Hepatocyte (in vitro differentiated cells): ENCODE results near the gene NUP210L. TPM values are rescaled to one million over a fixed set of nuclear protein-coding genes. Genes with fewer than 3 reads are reported as not detected.

ENCODE experiments used
- DNase-seq: peaks from one replicate; pipeline ENCODE4 v3.0.0-alpha.2; 2016; ENCODE audit warnings: low spot score
- H2AFZ ChIP-seq: fragments of 200-600 bp; sonication (generic); 2 replicates; pipeline ENCODE4 v1.6.0; 2016; ENCODE audit warnings: antibody characterized with exemption, mild to moderate bottlenecking
- H3K27ac ChIP-seq: fragments of 200-600 bp; sonication (generic); 2 replicates; pipeline ENCODE4 v1.5.1; 2016; ENCODE audit warnings: mild to moderate bottlenecking
- H3K27me3 ChIP-seq: fragments of 200-600 bp; sonication (generic); 2 replicates; pipeline ENCODE4 v1.6.1; 2016
- H3K36me3 ChIP-seq: fragments of 200-600 bp; sonication (generic); replicated peaks from 2 replicates; pipeline ENCODE4 v1.5.1; 2016; ENCODE audit warnings: low read depth; ENCODE audit not compliant: insufficient read depth
- H3K4me1 ChIP-seq: fragments of 200-600 bp; sonication (generic); 2 replicates; pipeline ENCODE4 v1.5.1; 2016; ENCODE audit warnings: mild to moderate bottlenecking, moderate library complexity; ENCODE audit not compliant: insufficient read depth
- H3K4me2 ChIP-seq: fragments of 200-600 bp; sonication (generic); 2 replicates; pipeline ENCODE4 v1.6.0; 2016
- H3K4me3 ChIP-seq: fragments of 200-600 bp; sonication (generic); 2 replicates; pipeline ENCODE4 v1.5.1; 2016; ENCODE audit warnings: mild to moderate bottlenecking
- H3K79me2 ChIP-seq: fragments of 200-600 bp; sonication (generic); 2 replicates; pipeline ENCODE4 v1.6.0; 2017; ENCODE audit warnings: mild to moderate bottlenecking
- H3K9me2 ChIP-seq: fragments of 200-600 bp; sonication (generic); replicated peaks from 2 replicates; pipeline ENCODE4 v1.6.0; 2017; ENCODE audit warnings: mild to moderate bottlenecking; ENCODE audit not compliant: insufficient read depth
- H3K9me3 ChIP-seq: fragments of 200-600 bp; sonication (generic); 2 replicates; pipeline ENCODE4 v1.5.1; 2016; ENCODE audit warnings: low read depth, mild to moderate bottlenecking
- H4K20me1 ChIP-seq: fragments of 200-600 bp; sonication (generic); 2 replicates; pipeline ENCODE4 v1.6.0; 2016; ENCODE audit warnings: mild to moderate bottlenecking; ENCODE audit not compliant: insufficient read depth, poor library complexity, severe bottlenecking
- CTCF ChIP-seq: fragments of 200-600 bp; sonication (generic); IDR thresholded peaks from 2 replicates; pipeline ENCODE4 v1.5.1; 2016; ENCODE audit warnings: antibody characterized with exemption, mild to moderate bottlenecking; ENCODE audit not compliant: poor library complexity
- EZH2 ChIP-seq: fragments of 200-600 bp; sonication (generic); IDR thresholded peaks from 2 replicates; pipeline ENCODE4 v1.6.1; 2016; ENCODE audit warnings: antibody characterized with exemption, mild to moderate bottlenecking, borderline replicate concordance
- EZH2phosphoT487 ChIP-seq: fragments of 200-600 bp; sonication (generic); IDR thresholded peaks from one replicate; pipeline ENCODE4 v1.6.1; 2018; ENCODE audit warnings: antibody characterized with exemption, mild to moderate bottlenecking, low read depth, moderate library complexity; ENCODE audit not compliant: unreplicated experiment, severe bottlenecking
- WGBS: methylation state at CpG from one replicate; pipeline ENCODE4 v1.1.6; 2016; ENCODE audit warnings: low lambda C conversion rate; ENCODE audit errors: missing lambda C conversion rate; 5-methylcytosine and 5-hydroxymethylcytosine counted together
- polyA plus RNA-seq: library from polyadenylated mRNA; unstranded; fragments of >200 nt; fragmentation: Nextera tagmentation; extraction: Ambion mirVana; gene quantifications from 2 replicates; pipeline ENCODE4 v1.2.1, GENCODE V29; 2016
- total RNA-seq: library from RNA; depleted of rRNA; stranded (reverse); fragments of >200 nt; gene quantifications from 2 replicates; pipeline ENCODE4 v1.2.3, GENCODE V29; 2014

Gene NUP210L
- total and polyA plus RNA-seq, 2 experiments from 2014 or later, result 0.03 TPM; not detected in 1

DNA sequence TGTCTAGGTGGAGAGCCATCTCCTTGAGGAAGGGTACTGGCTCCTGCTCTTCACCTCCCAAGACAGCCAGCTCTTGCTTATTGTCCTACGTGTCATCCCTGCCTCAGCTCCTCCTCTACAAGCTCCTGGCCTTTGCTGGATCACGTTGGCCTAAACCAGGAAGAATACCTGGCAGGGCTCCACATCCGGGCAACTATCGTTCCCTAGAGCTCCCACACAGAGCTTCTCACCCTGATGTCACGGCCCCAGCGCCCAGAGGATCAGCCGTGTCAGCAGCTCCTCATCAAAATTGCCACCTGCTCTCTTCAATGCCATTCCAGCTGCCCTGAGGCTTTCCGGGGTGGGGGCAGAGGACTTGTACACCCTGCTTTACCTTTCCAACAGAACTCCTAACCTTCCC lies 38.9 kb upstream of the NUP210L start:
- no peak for TF ChIP-seq CTCF
- Histone ChIP-seq H3K4me1 (no peaks in the 10 kb centered on the region), H3K9me2 (no peaks in the 10 kb centered on the region), H4K20me1 (no peaks in the 10 kb centered on the region), H2AFZ (no peak overlapping the region), H3K4me3 (no peak overlapping the region), H3K4me2 (no peak overlapping the region), H3K36me3 (no peaks in the 10 kb centered on the region), H3K79me2 (no peaks in the 10 kb centered on the region), H3K27ac (no peak overlapping the region), H3K9me3 (no peaks in the 10 kb centered on the region), H3K27me3 (peaks cover 3% of the 10 kb centered on the region)
- DNase-seq, result no peak
- WGBS, result 82% methylated on average over 8 of the region's 8 CpGs

DNA sequence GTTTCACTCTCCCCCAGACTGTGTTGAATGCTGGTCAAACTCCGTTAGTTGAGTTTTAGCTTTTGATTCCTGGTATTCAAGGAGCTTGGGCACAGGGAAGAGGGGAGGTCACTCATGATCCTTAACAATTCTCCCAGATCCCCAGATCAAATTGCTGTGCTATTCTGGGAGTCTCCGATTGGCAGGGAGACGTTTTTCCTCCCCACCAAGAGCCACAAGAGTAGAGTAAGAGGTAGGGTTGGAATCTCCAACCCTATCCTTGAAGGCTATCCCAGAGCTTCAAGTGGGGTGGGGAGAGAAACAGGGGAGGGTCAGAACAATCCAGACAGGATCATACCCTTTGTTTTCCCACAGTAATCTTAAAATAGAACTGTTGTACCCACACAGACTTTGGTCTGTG lies 37.6 kb upstream of the NUP210L start:
- Histone ChIP-seq H3K4me1 (no peaks in the 10 kb centered on the region), H3K79me2 (no peaks in the 10 kb centered on the region), H3K9me3 (no peaks in the 10 kb centered on the region), H3K27me3 (peaks cover 3% of the 10 kb centered on the region), H3K4me2 (no peak overlapping the region), H4K20me1 (no peaks in the 10 kb centered on the region), H3K27ac (no peak overlapping the region), H3K9me2 (no peaks in the 10 kb centered on the region), H3K4me3 (no peak overlapping the region), H2AFZ (no peak overlapping the region), H3K36me3 (no peaks in the 10 kb centered on the region)
- WGBS, result 58% methylated on average over 3 of the region's 3 CpGs
- no peak for TF ChIP-seq EZH2
- TF ChIP-seq CTCF, result no peak
- TF ChIP-seq EZH2phosphoT487, result no peak
- no peak for DNase-seq

- Histone ChIP-seq H3K36me3 (no peaks in the 10 kb centered on the region), H3K79me2 (no peaks in the 10 kb centered on the region), H3K27ac (no peak within 1 kb of the TSS), H2AFZ (no peak within 1 kb of the TSS), H3K9me2 (no peaks in the 10 kb centered on the region), H3K4me1 (no peaks in the 10 kb centered on the region), H3K9me3 (no peaks in the 10 kb centered on the region), H3K4me2 (no peak within 1 kb of the TSS), H3K27me3 (peaks cover 3% of the 10 kb centered on the region), H4K20me1 (no peaks in the 10 kb centered on the region), H3K4me3 (no peak within 1 kb of the TSS)
- no peak for DNase-seq
- WGBS, result 43% methylated on average over 1 of the region's 1 CpG
- TF ChIP-seq EZH2 (no peak), EZH2phosphoT487 (no peak), CTCF (no peak)
Observed at GRCh38 chr1:154191990-154192461, 37.2 kb upstream of the NUP210L start, which contains the start of gene TPM3. TPM3 (minus strand) TSS chr1:154192100; CDS start chr1:154192018, 82 bp downstream.

DNA sequence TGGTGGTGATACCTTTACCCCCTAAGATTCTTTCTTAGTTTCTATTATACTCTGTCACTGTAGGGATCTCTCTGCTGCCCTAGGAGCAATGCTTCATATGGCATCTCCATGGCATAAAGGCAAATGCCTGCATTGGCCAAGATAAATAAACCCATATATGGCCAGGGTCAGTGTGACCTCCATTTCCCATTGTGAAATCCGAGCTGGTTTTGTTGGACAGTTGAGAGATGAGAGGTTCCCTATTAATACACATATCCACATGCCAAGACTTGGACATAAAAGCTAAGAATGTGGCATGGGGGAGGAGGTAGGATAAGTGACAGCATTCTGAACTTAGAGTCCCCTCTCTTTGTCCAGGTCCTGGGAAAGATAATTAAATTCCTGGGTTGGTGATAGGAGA lies 35.7 kb upstream of the NUP210L start:
- Histone ChIP-seq H3K9me2 (no peaks in the 10 kb centered on the region), H2AFZ (no peak overlapping the region), H3K9me3 (no peaks in the 10 kb centered on the region), H3K36me3 (no peaks in the 10 kb centered on the region), H4K20me1 (no peaks in the 10 kb centered on the region), H3K4me2 (no peak overlapping the region), H3K27me3 (peaks cover 3% of the 10 kb centered on the region), H3K4me1 (no peaks in the 10 kb centered on the region), H3K4me3 (no peak overlapping the region), H3K79me2 (no peaks in the 10 kb centered on the region), H3K27ac (no peak overlapping the region)
- TF ChIP-seq EZH2, result no peak
- TF ChIP-seq EZH2phosphoT487, result no peak
- TF ChIP-seq CTCF, result no peak
- no peak for DNase-seq
- WGBS, result 54% methylated on average over 1 of the region's 1 CpG
